Activated T-helper 1 cell treated with anti-CD3 and anti-CD28 coated beads, Interleukin-2, amount 50 U/mL, for 16 hours (primary cell): ENCODE results near the gene MAEL.

Experiments used
- DNase-seq, 2 donors: peaks; one replicate each; pipeline ENCODE4 v3.0.0-alpha.2; 2020; ENCODE audit warnings: low read depth in 1 of 2, low spot score in 1 of 2

The MAEL gene

GRCh38 chr1:167054946-167055630, 66.0 kb downstream of the MAEL start:
- DNase-seq, result no peak

DNA sequence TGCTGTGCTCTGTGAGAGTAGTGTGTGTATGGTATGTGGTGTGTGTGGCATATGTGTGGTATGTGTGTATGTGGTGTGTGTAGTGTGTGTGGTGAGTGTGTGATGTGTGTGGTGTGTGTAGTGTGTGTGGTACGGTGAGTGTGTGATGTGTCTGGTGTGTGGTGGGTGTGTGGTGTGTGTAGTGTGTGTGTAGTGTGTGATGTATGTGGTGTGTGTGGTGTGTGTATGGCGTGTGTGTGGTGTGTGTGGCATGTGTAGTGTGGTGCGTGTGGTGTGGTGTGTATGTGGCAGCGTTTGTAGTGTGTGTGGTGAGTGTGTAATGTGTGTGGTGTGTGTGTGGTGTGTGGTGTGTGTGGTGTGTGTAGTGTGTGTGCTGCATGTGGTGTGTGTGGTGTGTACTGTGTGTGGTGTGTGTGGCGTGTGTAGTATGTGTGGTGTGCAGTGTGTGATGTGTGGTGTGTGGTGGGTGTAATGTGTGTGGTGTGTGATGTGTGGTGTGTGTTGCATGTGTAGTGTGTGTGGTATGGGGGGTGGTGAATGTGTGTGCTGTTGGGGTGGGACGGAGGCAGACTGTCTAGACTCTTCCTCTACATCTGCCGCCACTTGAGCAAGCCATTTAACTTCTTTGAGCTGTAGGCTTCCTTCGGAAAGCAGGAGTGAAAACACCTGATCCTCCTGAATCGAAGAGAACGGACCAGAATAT, 67.6 kb downstream of the MAEL start:
- no peak for DNase-seq

DNA sequence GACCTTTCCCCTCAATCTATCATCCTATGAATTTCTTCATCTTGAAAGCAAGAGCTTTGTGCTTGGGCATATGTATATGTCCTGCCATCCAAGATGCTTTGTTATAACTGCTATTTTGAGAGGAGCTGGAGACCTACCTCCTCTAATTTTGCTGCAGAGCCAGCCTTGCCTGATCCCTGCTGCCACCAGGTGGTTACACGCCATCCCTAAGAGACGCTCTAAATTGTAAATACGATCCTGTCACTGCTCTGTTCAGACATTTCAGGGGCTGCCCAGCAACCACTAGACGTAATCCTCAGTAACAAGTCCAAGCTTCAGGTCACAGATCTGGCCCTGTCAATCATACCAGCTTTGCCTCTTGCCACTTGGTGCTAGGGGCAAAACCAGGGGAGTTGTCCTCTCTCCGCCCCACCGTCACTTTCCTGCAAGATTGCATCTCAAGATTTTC, 68.2 kb downstream of the MAEL start:
- DNase-seq, result no peak

DNA sequence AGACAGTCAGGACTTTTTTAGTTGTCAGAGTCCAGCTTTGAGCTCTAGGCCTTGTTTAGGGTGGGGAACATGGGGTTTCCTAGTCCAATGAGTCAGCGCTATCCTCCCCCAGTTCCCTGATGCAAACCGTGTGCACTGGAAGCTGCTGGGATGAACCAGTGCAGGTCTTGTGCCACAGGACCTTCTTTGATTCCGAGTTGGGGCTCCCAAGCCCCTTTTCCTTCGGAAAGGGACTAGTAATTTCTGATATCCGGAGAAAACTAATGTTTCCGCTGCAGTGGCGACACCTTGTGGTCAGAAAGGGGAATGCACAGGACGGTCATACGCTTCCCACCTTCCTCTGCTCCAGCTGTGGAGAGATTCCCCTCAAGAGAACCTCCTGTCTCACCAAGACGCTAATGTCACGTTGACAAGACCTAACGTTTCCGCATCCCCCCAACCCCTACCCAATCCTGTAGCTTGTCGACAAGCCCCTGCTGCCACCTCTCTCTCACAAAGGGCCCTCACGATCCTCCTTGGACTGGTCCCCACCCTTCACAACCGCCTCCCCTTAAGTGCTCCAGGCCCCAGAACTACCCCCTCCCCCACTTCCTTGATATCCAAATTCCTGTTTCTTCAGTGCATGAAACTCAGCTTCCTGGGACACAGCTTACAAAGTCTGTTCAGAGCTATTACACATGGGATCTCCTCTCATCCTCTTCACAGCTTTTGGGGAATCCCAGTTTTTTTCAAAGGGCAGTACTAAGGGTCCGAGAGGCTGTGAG, 70.1 kb downstream of the MAEL start:
- DNase-seq, result peak; percentile 55 to 67

DNA sequence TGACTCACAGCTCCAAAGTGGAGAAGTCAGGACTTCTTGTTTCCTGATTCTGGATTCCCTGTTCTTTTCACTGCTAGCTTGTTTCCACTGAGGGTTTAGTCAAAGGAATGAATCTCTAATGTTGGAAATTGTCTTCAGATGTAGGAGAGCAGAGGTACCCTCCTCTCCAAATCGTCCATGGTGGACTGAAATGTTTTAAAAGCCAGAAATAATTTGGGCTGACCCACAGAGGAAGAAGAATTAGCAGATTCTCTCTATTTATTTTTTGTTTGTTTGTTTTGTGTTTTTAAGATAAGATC, 70.7 kb downstream of the MAEL start:
- DNase-seq, result no peak

DNA sequence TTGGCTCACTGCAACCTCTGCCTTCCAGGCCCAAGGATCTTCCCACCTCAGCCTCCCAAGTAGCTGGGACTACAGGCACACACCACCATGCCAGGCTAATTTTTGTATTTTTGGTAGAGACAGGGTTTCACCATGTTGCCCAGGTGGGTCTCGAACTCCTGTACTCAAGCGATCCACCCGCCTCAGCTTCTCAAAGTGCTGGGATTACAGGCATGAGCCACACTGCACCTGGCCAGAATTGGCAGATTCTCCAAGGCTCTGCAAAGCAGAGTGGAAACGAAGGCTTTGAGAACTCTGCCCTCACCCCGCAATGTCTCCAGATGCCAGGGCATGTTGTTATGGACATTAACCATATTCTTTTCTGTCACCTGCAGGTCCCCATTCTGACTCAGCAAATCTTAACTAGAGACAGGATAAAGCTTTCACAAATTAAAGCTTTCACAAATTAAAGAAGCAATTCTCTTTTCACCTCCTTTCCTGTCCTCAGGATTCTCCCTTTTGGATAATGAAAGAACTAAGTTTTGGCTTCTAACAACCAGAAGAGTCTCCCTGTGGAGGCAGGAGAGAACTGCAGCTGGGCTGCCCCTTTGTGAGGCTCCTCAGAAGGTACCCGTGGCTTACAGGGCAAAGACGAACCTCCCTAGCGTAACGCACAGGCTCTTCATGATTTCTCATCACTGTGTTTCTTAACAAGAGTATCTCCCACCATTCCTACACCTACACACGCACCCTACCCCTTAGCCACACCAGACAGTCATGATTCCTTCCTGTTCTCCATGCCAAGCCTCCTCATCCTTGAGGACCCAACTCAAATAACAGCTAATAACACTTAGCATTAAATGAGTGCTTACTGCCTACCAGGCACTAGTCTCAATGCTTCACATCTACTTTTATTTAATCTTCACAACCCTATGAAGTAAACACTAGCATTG, 71.3 kb downstream of the MAEL start:
- no peak for DNase-seq

- DNase-seq, result no peak
Observed at GRCh38 chr1:167061073-167061464, 72.0 kb downstream of the MAEL start.

- no peak for DNase-seq
Observed at GRCh38 chr1:167064621-167065020, 75.5 kb downstream of the MAEL start.

DNA sequence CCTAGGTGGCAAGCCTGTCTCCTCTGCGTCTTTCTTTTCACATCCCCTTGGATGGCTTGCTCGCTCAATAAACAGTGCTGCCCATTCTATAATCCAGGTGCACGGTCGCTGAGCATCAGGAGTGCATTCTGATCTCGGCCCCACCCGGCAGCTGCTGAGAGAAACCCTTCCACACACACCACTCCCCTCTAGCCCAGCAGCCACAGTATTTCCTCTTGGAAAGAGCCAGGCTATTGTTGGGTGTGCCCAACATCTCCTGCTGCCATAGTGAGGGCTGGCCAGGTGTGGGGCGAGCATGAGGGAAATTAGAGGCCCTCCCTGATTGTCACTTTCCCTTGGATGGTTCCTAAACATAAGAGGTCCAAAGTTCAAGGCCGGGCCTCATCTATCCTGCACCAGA, 76.4 kb downstream of the MAEL start:
- DNase-seq, result no peak

DNA sequence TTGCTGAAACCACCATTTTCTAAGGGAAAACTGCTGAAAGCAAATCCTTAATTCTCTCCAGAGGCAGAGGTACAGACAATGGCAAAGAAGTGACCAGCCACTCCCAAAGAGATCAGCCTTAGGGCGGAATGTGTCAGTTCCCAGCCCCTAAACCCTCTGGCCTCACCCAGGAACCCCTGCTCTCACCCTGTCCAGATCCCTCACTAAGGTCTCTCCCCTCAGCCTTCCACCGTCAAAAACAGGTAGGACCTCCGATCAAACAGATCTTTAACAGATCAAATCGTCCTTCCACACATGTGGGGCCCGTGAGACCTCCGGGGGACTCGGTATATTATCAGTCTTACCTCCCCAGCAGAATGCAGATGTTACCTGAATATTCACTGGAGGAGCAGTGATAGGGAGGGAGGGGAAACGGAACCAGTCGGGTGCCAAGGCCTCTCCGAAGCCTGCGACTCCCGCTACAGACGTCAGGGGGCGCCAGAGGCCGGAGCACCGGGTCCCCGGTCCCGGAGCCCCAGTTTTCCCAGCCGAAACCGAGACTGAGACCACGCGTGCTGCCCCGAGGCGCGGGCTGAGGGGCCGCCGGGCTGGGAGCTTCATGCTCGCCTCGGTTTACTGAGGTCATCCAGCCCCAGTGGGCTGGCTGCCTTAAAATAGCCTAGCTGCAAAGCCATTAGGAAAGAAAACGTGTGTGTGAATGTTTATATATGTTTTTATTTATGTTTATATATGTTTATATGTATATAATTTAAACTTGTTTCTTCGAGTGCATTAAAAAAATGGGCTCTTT, 77.4 kb downstream of the MAEL start:
- peak; percentile 68 to 71 for DNase-seq

DNA sequence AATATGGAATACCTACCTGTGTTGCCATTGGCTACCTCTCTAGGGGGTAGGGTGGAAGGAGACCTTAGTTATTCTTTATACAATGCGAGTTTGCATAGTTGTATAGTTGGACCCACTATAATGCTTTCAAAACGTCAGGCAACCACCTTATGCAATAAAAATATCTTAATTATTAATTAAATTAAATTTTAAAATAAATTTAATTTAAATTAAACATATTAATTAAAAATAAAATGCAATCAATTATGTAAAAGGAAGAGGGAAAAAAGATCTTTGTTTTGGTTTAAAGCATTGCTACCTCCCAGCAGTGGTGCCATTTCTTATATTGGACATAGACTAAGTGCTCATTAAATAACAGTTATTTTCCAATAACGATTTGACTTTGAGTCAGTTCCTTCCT, 78.8 kb downstream of the MAEL start:
- no peak for DNase-seq

GRCh38 chr1:167068761-167069160, 79.7 kb downstream of the MAEL start:
- no peak for DNase-seq

- no peak for DNase-seq
Observed at GRCh38 chr1:167071286-167071685, 82.2 kb downstream of the MAEL start.
